Esophagus squamous epithelium (tissue), 5 donors: Measurements from ENCODE around the gene RIPK4. TPM values are rescaled to one million over a fixed set of nuclear protein-coding genes. Genes with fewer than 3 reads are reported as not detected.
A peak's percentile ranks its signal among the peaks of the same experiment; 100 is the strongest.
"Not testable (repeated sequence)": the region's sequence is repeated elsewhere in the genome, so short reads cannot be mapped to it uniquely, and the experiment has no call there.

Experiments used
- DNase-seq: peaks from one replicate; lab custom pipeline; 2025; lab: John Stamatoyannopoulos, UW
- H3K27ac ChIP-seq, 4 donors: fragments of 200-600 bp; sonication (generic); one replicate each; pipeline ENCODE4 v1.5.1; 2016 to 2019; ENCODE audit warnings: mild to moderate bottlenecking in 1 of 4
- H3K27me3 ChIP-seq, 4 donors: fragments of 200-600 bp; sonication (generic); 1 replicate in 3 of 4; 2 replicates in 1 of 4; pipeline versions ENCODE4 v1.5.1 to v1.6.0; 2017 to 2021; ENCODE audit warnings: antibody characterized with exemption in 1 of 4
- H3K36me3 ChIP-seq, 3 donors: fragments of 200-600 bp; sonication (generic); one replicate each; pipeline ENCODE4 v1.5.1; 2016 to 2019
- H3K4me1 ChIP-seq, 3 donors: fragments of 200-600 bp; sonication (generic); one replicate each; pipeline ENCODE4 v1.5.1; 2017 to 2019
- H3K4me3 ChIP-seq, 4 donors: fragments of 200-600 bp; sonication (generic); 1 replicate in 3 of 4; 2 replicates in 1 of 4; pipeline ENCODE4 v1.5.1; 2016 to 2019; ENCODE audit warnings: mild to moderate bottlenecking in 2 of 4, moderate library complexity in 1 of 4
- H3K9me3 ChIP-seq, 3 donors: fragments of 200-600 bp; sonication (generic); one replicate each; pipeline ENCODE4 v1.5.1; 2016 to 2019
- POLR2A ChIP-seq, 4 donors: fragments of 450-650 bp; IDR thresholded peaks; one replicate each; pipeline ENCODE4 v1.6.1; 2017; ENCODE audit warnings: antibody characterized with exemption in 4 of 4, mild to moderate bottlenecking in 4 of 4, moderate library complexity in 3 of 4
- WGBS, 2 donors: methylation state at CpG; one replicate each; pipeline ENCODE4 v1.1.5; 2018; 5-methylcytosine and 5-hydroxymethylcytosine counted together
- intact Hi-C: fragments of 100-400 bp; cut with DNase I; formaldehyde crosslinking; loops from one replicate; pipeline ENCODE4 v1.15.0; 2022
- small RNA-seq, 4 donors: library from RNA; depleted of rRNA; stranded (forward); fragments of <200 nt; gene quantifications; one replicate each; pipeline ENCODE3, GENCODE V24; 2016
- total RNA-seq, 4 donors: library from RNA; depleted of rRNA; stranded (reverse); fragments of >200 nt; gene quantifications; one replicate each; pipeline ENCODE4 v1.1.0, GENCODE V29; 2016
- TF ChIP-seq, protein P1 (sequence below), 6 experiments: fragments of 450-650 bp in 4 of 6; fragments of 200-600 bp in 2 of 6; sonication (generic) in 2 of 6; IDR thresholded peaks; one replicate each; pipeline ENCODE4 v1.5.1; 2016 to 2019; ENCODE audit warnings: antibody characterized with exemption in 6 of 6, mild to moderate bottlenecking in 4 of 6, moderate library complexity in 4 of 6
- donor health status: DM: yes; HTN: yes; CAD: no.

Gene RIPK4
- total RNA-seq, 4 donors from 2014 or later: 41.1 to 93.5 (median 68.8) TPM

DNA sequence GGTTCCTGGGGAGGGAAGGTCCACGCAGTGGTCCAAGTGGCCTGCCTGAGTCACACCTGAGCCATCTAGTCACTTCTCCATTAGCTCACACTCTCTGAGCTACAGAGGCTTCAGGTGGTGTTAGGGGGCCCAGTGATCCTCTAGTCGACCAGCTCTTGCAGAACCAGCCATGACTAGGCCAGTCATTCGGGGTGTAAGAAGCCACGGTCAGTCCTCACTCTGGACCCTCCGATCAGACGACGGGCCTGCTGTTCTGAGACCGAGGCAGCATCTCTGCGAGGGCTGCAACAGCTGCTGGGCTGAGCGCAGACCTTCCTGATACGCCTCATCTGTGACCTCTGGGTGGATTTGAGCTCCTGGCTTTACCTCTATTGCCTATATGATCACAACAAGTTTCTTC is 68.8 kb downstream of the RIPK4 start:
- TF ChIP-seq POLR2A (IDR thresholded peaks at IDR 0.05): no peak
- TF ChIP-seq, protein P1, sequence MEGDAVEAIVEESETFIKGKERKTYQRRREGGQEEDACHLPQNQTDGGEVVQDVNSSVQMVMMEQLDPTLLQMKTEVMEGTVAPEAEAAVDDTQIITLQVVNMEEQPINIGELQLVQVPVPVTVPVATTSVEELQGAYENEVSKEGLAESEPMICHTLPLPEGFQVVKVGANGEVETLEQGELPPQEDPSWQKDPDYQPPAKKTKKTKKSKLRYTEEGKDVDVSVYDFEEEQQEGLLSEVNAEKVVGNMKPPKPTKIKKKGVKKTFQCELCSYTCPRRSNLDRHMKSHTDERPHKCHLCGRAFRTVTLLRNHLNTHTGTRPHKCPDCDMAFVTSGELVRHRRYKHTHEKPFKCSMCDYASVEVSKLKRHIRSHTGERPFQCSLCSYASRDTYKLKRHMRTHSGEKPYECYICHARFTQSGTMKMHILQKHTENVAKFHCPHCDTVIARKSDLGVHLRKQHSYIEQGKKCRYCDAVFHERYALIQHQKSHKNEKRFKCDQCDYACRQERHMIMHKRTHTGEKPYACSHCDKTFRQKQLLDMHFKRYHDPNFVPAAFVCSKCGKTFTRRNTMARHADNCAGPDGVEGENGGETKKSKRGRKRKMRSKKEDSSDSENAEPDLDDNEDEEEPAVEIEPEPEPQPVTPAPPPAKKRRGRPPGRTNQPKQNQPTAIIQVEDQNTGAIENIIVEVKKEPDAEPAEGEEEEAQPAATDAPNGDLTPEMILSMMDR (IDR thresholded peaks at IDR 0.05): no peak
- intact Hi-C loops: no loop called here
- WGBS, 2 donors: 91 to 97% methylated on average over 4 to 6 of the region's 11 CpGs
- Histone ChIP-seq H3K9me3 (no peaks in the 10 kb centered on the region), H3K27ac (no peak overlapping the region), H3K4me1 (peaks cover 0 to 22% (median 0%) of the 10 kb centered on the region in 3 donors), H3K27me3 (peaks cover 0 to 11% (median 0%) of the 10 kb centered on the region in 4 donors), H3K4me3 (no peak overlapping the region), H3K36me3 (no peaks in the 10 kb centered on the region)
- DNase-seq: no peak

DNA sequence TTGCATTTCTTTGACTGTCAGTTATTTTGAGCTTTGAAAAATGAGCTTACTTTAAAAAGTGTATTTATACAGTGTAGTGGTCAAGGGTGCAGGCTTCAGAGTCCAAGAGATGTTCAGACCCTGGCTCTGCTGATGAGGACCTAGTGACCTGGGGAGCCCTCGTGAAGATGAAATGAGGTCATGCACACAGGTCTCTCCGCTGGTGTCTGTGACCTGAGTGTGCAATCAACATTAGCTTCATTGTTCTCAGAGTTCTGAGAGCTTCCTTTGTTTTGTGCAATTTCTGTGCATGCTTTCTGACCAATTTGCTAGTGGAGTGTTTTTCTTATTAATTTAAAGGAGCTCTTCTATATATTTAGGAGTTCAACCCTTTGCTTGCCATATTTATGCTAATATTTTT is 71.3 kb downstream of the RIPK4 start:
- no peaks in the 10 kb centered on the region for H3K36me3 ChIP-seq
- no peak overlapping the region for H3K27ac ChIP-seq
- no peak overlapping the region for H3K4me3 ChIP-seq
- TF ChIP-seq, protein P1 (IDR thresholded peaks at IDR 0.05): no peak
- no peak for TF ChIP-seq POLR2A (IDR thresholded peaks at IDR 0.05)
- peaks cover 0 to 25% (median 0%) of the 10 kb centered on the region in 3 donors for H3K4me1 ChIP-seq
- no peak for DNase-seq
- H3K27me3 ChIP-seq: peaks cover 0 to 12% (median 0%) of the 10 kb centered on the region in 4 donors
- intact Hi-C loops: no loop called here
- WGBS, 2 donors: 42 to 87% methylated on average over 2 of the region's 2 CpGs
- H3K9me3 ChIP-seq: no peaks in the 10 kb centered on the region

DNA sequence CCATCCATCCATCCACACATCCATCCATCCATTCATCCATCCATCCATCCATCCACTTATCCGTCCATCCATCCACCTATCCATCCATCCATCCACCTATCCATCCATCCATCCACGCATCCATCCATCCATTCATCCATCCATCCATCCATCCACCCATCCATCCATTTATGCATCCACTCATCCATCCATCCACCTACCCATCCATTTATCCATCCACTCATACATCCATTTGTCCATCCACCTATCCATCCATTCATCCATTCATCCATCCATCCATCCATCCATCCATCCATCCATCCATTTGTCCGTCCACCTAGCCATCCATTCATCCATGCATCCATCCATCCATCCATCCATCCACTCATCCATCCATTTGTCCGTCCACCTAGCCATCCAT is 72.8 kb downstream of the RIPK4 start:
- 78 to 85% methylated on average over 4 of the region's 4 CpGs for WGBS, 2 donors
- H3K4me3 ChIP-seq, H3K9me3 ChIP-seq, H3K36me3 ChIP-seq, H3K27ac ChIP-seq, DNase-seq, intact Hi-C loops: not testable (repeated sequence)
- H3K4me1 ChIP-seq: peaks cover 0 to 14% (median 0%) of the 10 kb centered on the region in 3 donors
- H3K27me3 ChIP-seq: peaks cover 0 to 12% (median 0%) of the 10 kb centered on the region in 4 donors

DNA sequence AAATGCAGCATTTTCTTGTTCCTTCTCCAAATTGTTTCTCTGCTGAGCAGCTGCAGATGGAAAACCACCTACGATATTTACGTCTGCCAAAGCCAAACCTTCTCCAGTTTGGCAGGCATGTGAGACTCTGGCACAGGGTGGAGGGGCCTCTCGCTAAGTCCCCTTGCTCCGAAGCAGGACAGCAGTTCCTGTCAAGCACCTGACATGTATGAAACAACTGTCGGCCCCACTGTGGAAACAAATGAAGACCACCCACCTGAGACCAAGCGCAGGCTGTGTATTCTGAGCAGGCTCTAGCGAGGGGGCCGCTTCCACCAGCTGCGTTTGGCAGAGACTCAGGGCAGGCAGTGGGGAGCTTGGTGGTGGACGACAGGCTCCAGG is 74.7 kb downstream of the RIPK4 start:
- TF ChIP-seq, protein P1 (IDR thresholded peaks at IDR 0.05): no peak
- no peak for TF ChIP-seq POLR2A (IDR thresholded peaks at IDR 0.05)
- Histone ChIP-seq H3K9me3 (no peaks in the 10 kb centered on the region), H3K4me3 (no peak overlapping the region), H3K36me3 (no peaks in the 10 kb centered on the region), H3K27ac (peak overlapping the region in 1 of 4 donors; percentile 59), H3K4me1 (peaks cover 0 to 26% (median 0%) of the 10 kb centered on the region in 3 donors), H3K27me3 (peaks cover 0 to 12% (median 0%) of the 10 kb centered on the region in 4 donors)
- intact Hi-C loops: no loop called here
- WGBS, 2 donors: 61% methylated on average over 6 of the region's 10 CpGs; no CpG with 5 or more reads in 1 of the 2 donors
- DNase-seq: no peak

DNA sequence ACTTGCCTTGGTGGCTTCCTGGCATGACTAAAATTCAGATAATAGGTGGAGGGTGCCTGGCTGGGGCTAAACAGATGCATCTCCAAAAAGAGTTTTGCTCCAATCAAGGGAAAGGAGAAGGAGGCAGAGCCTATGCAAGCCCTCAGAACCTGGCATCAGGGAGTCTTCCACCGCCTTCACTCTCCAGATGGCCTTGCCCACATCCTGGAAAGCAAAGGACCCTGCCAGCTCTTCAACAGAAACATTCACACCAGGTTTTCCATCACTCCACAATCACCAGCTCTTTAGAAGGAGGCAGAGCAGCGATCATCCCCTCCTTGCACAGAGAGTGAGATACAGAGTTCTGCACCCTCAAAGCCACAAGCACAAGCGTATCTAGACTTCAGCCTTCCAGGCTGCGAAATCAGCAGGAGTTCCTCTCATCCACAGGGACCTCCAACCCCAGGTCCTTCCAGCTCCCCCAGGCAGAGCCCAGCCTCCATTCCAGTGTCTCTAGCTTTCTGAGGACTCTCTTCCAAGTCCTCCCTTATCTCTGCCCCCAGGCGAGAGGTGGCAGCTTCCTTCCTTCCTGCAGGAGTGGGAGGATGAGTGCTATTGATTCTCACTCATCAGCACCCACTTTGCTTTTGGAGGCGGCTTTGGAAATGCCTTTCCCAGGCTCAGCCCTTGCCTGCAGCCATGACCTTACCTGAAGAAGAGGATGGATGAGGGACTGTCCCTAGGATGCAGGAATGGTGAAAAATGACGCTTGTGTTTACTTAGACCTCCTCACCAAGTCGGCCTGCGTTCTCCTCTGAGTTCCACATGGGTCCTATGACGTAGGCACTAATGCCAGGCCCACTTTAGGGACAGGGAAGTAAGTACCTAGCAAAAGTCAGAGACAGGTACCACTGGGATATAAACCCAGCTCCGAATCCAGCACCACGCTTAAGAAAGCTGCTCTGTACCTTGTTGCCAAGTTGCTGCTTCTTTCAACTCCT is 75.4 kb downstream of the RIPK4 start:
- intact Hi-C loops: no loop called here
- peaks cover 0 to 32% (median 0%) of the 10 kb centered on the region in 3 donors for H3K4me1 ChIP-seq
- H3K27ac ChIP-seq: peak overlapping the region in 1 of 4 donors; percentile 59
- peaks cover 0 to 12% (median 0%) of the 10 kb centered on the region in 4 donors for H3K27me3 ChIP-seq
- no peak for DNase-seq
- H3K36me3 ChIP-seq: no peaks in the 10 kb centered on the region
- H3K9me3 ChIP-seq: no peaks in the 10 kb centered on the region
- WGBS, 2 donors: 51 to 53% methylated on average over 10 to 12 of the region's 12 CpGs
- H3K4me3 ChIP-seq: no peak overlapping the region
- TF ChIP-seq, protein P1 (IDR thresholded peaks at IDR 0.05): no peak
- TF ChIP-seq POLR2A (IDR thresholded peaks at IDR 0.05): no peak

Small RNA genes within 50 kb of the gene (small RNA-seq; reads per million reads assigned to genes)
- 0 to 0.27 (median 0.07) reads per million in 4 donors for gene MIR6814

Other genes with a start within 250 kb of the RIPK4 start
- gene PRDM15, start 112.3 kb upstream of the RIPK4 start, total RNA-seq: 1 to 10 TPM; 4.7 to 9.2 (median 5.4) TPM
- 10 to 100 TPM; 13.6 to 21.2 (median 15.6) TPM for gene C2CD2, start 187.0 kb upstream of the RIPK4 start, total RNA-seq
- 10 to 100 TPM in 1 of 4 donors, 1 to 10 TPM in 3; 5.9 to 10.3 (median 7.8) TPM for gene ZBTB21, start 243.3 kb upstream of the RIPK4 start, total RNA-seq